ENCODE results near the gene SDR42E1. TPM values are rescaled to one million over a fixed set of nuclear protein-coding genes. Genes with fewer than 3 reads are reported as not detected.

Gene SDR42E1
- total RNA-seq, 2 donors from 2014 or later = 8.5 to 9.1 TPM

DNA sequence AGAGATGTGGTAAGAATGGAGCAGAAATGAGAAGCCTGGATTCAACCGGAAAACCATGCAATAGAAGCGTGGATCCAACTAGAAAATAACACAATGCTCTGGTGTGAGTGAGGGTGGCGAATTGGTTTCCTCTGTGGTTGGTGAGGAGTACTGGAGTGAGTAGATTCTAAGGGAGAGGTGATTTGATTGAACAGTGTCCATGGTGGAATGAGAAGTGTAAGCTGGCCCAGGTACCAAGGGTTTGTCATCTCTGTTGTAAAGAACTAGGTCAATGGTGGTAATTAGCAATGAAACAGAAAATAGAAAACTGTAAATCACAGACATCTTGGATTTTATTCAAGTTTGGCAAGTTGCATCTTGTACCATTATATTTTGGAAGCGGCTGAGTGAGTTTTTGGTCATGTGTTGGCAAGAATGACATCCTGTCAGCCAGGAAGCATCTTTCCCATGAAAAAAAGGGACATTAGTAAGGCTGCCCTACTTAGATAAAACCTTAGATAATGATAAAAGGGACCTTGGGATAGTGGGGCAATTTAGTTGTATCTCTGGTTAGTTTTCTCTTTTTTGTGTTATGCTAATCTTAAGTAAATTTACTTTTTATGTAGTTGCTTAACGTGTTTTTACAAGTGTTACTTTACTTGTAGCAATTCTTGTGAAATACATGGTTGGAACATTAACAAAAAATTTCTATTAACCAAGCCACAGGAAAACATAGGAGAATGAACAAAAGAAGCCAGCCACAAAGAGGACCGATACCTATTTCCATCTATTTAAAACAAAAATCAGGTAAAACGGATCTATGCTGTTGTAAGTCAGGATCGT lies 44.7 kb upstream of the SDR42E1 start:
- Histone ChIP-seq H3K27me3 (no peaks in the 10 kb centered on the region), H3K4me1 (no peaks in the 10 kb centered on the region), H3K9me3 (no peaks in the 10 kb centered on the region), H3K4me3 (no peak overlapping the region), H3K27ac (no peak overlapping the region), H3K9ac (ENCODE audit: low read depth in 2 of 2, low read length in 2 of 2) (no peak overlapping the region), H3K36me3 (no peaks in the 10 kb centered on the region)
- DNase-seq = no peak
- no peak for TF ChIP-seq CTCF (IDR thresholded peaks at IDR 0.05)
- intact Hi-C loops (cut with DNase I) = no loop called here

GRCh38 chr16:82055117-82055516 lies 43.8 kb upstream of the SDR42E1 start:
- intact Hi-C loops (cut with DNase I) = no loop called here
- H3K9me3 ChIP-seq = no peaks in the 10 kb centered on the region
- no peaks in the 10 kb centered on the region for H3K36me3 ChIP-seq
- H3K27me3 ChIP-seq = no peaks in the 10 kb centered on the region
- TF ChIP-seq CTCF (IDR thresholded peaks at IDR 0.05) = no peak
- DNase-seq = no peak
- no peaks in the 10 kb centered on the region for H3K4me1 ChIP-seq
- H3K9ac ChIP-seq (ENCODE audit: low read depth in 2 of 2, low read length in 2 of 2) = no peak overlapping the region
- no peak overlapping the region for H3K4me3 ChIP-seq
- H3K27ac ChIP-seq = no peak overlapping the region

DNA sequence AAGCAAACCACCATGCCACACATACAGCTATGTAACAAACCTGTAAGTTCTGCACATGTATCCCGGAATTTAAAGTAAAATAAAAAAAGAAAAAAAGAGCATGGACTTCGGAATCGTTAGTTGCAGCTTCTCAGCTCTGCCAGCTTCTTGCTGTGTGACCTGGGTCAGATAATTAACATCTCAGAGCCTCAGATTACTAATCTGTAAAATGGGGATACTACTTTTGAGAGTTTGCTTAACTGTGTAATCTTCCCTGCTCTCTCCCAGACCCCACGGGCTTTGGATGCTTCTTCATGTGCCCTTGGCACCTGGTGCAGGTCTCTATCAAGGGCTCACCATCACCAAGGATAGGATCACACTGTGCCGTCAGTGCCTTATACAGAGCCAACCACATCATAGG lies 40.4 kb upstream of the SDR42E1 start:
- Histone ChIP-seq H3K9me3 (no peaks in the 10 kb centered on the region), H3K27ac (no peak overlapping the region), H3K4me1 (no peaks in the 10 kb centered on the region), H3K9ac (ENCODE audit: low read depth in 2 of 2, low read length in 2 of 2) (no peak overlapping the region), H3K27me3 (no peaks in the 10 kb centered on the region), H3K36me3 (no peaks in the 10 kb centered on the region), H3K4me3 (no peak overlapping the region)
- DNase-seq = no peak
- intact Hi-C loops (cut with DNase I) = no loop called here
- TF ChIP-seq CTCF (IDR thresholded peaks at IDR 0.05) = no peak

DNA sequence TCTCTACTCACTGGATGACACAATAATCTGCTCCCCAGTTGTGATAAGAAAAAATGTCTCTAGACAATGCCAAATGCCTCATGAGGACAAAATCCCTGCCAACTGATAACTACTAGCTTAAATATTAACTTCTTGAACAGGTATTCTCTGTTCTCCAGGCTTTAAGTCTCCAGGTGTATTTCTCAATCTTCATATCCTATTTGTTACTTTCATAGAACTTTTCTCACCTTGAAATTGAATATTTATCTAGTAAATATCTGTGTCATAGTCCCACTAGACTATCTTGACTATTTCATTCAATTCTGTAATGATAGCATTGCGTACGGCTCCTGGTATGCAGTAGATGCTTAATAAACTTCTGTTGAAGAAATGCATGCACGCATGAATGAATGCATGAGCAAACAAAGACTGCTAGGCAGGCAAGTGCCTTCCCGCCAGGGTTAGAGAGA lies 39.7 kb upstream of the SDR42E1 start:
- no peak for DNase-seq
- no peak overlapping the region for H3K27ac ChIP-seq
- no peaks in the 10 kb centered on the region for H3K9me3 ChIP-seq

DNA sequence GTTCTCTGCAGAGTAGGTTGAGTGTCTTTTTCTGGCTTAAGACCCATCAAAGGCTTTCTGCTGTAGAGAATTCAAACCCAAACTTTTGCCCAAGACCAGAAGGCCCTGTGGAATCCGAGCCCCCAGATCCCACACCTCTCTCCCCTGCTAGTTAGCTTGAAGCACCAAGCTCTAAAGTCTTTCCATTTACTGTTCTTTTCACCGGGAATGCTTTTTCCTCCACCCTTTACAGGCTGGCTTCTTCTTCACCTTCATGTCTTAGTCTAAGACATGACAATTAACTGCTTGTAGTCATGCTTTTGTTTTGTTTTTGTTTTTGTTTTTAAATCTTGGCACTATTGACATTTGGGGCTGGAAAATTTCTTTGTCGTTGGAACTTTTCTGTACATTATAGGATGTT lies 39.2 kb upstream of the SDR42E1 start:
- Histone ChIP-seq H3K27me3 (no peaks in the 10 kb centered on the region), H3K9ac (ENCODE audit: low read depth in 2 of 2, low read length in 2 of 2) (peak overlapping the region in 1 of 2 donors; percentile 43), H3K27ac (no peak overlapping the region), H3K4me1 (no peaks in the 10 kb centered on the region), H3K36me3 (no peaks in the 10 kb centered on the region), H3K9me3 (no peaks in the 10 kb centered on the region), H3K4me3 (no peak overlapping the region)
- no peak for DNase-seq
- no peak for TF ChIP-seq CTCF (IDR thresholded peaks at IDR 0.05)
- intact Hi-C loops (cut with DNase I) = no loop called here

More for the DNA sequence above, 39.7 kb upstream of the SDR42E1 start:
- TF ChIP-seq CTCF (IDR thresholded peaks at IDR 0.05) = no peak
- Histone ChIP-seq H3K4me3 (no peak overlapping the region), H3K36me3 (no peaks in the 10 kb centered on the region), H3K9ac (ENCODE audit: low read depth in 2 of 2, low read length in 2 of 2) (no peak overlapping the region), H3K27me3 (no peaks in the 10 kb centered on the region), H3K4me1 (no peaks in the 10 kb centered on the region)
- intact Hi-C loops (cut with DNase I) = no loop called here

Measured in colonic mucosa (tissue), 4 donors.